Liver (tissue), 3 donors: ENCODE measurements around the gene ELMO2.

Experiments
- RAD21 ChIP-seq, 2 donors: IDR thresholded peaks; 2 replicates each; pipeline ENCODE4 v1.6.1; 2016; ENCODE audit warnings: antibody characterized with exemption in 2 of 2, mild to moderate bottlenecking in 2 of 2
- SP1 ChIP-seq: IDR thresholded peaks from 2 replicates; pipeline ENCODE4 v1.6.1; 2018; ENCODE audit warnings: antibody characterized with exemption, mild to moderate bottlenecking
- TAF1 ChIP-seq: conservative IDR thresholded peaks from 2 replicates; pipeline ENCODE4 v1.6.1; 2016; ENCODE audit warnings: antibody characterized with exemption, mild to moderate bottlenecking
- YY1 ChIP-seq: IDR thresholded peaks from 2 replicates; pipeline ENCODE4 v1.6.1; 2016; ENCODE audit warnings: antibody characterized with exemption, mild to moderate bottlenecking
- TF ChIP-seq, protein P1 (sequence below): IDR thresholded peaks from 2 replicates; pipeline ENCODE4 v1.6.1; 2016; ENCODE audit warnings: antibody characterized with exemption
- TF ChIP-seq, protein P2 (sequence below): fragments of 150-350 bp; IDR thresholded peaks from 2 replicates; pipeline ENCODE4 v1.5.1; 2017; ENCODE audit warnings: improper control_type of control experiment, low read depth, low read length; ENCODE audit not compliant: missing input control
- TF ChIP-seq, protein P3 (sequence below): IDR thresholded peaks from 2 replicates; pipeline ENCODE4 v1.6.1; 2016; ENCODE audit warnings: antibody characterized with exemption, mild to moderate bottlenecking
- TF ChIP-seq, protein P4 (sequence below): IDR thresholded peaks from 2 replicates; pipeline ENCODE4 v1.6.1; 2016; ENCODE audit warnings: antibody characterized with exemption
- donor health status: healthy.
- donor health status: healthy.

DNA sequence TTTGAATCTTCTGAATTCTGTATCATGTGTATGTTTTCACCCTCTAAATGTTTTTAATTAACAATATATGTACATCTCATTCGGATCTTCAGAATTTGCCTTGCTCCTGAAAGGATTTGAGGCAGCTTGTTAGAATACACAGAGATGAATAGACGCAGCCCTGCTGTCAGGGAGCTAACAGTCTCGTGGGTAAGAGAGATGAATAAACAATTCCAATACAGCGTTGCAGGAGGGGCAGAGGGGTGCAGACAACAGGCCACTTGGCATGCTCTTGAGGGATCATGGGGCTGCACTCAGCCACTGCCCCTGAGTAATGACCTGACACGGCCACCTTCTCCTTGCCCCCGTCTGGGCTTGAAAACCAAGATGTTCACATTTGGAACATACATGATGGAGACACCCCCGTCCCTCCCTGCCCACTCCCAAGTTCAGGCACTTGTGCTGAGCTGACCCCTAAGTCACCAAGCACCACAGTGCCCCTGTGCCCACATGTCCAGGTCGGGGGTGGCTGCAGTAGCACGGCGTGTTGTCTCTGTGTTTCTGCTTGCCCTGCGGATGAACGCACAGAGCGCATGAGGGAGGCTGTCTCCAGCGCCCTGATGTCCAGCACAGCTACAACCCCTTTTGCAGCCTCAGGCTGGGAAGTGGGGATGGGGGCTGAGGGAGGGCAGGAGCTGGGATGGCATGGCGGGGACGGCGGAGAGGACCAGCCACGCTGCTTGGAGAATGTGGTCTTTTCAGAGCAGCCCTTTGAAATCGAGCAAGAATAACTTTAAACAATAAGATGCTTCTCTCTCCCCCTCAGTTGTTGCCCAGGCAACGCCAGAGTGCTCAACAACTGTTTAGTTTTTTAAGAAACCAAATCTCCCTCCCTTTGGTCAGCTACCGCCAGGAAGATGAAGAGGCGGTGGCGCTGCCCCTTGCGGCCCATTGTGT is 65.1 kb downstream of the ELMO2 start:
- TF ChIP-seq, protein P1, sequence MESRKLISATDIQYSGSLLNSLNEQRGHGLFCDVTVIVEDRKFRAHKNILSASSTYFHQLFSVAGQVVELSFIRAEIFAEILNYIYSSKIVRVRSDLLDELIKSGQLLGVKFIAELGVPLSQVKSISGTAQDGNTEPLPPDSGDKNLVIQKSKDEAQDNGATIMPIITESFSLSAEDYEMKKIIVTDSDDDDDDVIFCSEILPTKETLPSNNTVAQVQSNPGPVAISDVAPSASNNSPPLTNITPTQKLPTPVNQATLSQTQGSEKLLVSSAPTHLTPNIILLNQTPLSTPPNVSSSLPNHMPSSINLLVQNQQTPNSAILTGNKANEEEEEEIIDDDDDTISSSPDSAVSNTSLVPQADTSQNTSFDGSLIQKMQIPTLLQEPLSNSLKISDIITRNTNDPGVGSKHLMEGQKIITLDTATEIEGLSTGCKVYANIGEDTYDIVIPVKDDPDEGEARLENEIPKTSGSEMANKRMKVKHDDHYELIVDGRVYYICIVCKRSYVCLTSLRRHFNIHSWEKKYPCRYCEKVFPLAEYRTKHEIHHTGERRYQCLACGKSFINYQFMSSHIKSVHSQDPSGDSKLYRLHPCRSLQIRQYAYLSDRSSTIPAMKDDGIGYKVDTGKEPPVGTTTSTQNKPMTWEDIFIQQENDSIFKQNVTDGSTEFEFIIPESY = no peak
- TF ChIP-seq, protein P2, sequence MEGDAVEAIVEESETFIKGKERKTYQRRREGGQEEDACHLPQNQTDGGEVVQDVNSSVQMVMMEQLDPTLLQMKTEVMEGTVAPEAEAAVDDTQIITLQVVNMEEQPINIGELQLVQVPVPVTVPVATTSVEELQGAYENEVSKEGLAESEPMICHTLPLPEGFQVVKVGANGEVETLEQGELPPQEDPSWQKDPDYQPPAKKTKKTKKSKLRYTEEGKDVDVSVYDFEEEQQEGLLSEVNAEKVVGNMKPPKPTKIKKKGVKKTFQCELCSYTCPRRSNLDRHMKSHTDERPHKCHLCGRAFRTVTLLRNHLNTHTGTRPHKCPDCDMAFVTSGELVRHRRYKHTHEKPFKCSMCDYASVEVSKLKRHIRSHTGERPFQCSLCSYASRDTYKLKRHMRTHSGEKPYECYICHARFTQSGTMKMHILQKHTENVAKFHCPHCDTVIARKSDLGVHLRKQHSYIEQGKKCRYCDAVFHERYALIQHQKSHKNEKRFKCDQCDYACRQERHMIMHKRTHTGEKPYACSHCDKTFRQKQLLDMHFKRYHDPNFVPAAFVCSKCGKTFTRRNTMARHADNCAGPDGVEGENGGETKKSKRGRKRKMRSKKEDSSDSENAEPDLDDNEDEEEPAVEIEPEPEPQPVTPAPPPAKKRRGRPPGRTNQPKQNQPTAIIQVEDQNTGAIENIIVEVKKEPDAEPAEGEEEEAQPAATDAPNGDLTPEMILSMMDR = no peak
- TF ChIP-seq, protein P3, sequence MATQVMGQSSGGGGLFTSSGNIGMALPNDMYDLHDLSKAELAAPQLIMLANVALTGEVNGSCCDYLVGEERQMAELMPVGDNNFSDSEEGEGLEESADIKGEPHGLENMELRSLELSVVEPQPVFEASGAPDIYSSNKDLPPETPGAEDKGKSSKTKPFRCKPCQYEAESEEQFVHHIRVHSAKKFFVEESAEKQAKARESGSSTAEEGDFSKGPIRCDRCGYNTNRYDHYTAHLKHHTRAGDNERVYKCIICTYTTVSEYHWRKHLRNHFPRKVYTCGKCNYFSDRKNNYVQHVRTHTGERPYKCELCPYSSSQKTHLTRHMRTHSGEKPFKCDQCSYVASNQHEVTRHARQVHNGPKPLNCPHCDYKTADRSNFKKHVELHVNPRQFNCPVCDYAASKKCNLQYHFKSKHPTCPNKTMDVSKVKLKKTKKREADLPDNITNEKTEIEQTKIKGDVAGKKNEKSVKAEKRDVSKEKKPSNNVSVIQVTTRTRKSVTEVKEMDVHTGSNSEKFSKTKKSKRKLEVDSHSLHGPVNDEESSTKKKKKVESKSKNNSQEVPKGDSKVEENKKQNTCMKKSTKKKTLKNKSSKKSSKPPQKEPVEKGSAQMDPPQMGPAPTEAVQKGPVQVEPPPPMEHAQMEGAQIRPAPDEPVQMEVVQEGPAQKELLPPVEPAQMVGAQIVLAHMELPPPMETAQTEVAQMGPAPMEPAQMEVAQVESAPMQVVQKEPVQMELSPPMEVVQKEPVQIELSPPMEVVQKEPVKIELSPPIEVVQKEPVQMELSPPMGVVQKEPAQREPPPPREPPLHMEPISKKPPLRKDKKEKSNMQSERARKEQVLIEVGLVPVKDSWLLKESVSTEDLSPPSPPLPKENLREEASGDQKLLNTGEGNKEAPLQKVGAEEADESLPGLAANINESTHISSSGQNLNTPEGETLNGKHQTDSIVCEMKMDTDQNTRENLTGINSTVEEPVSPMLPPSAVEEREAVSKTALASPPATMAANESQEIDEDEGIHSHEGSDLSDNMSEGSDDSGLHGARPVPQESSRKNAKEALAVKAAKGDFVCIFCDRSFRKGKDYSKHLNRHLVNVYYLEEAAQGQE = no peak
- TF ChIP-seq TAF1 (no peak), RAD21 (IDR thresholded peaks at IDR 0.05) (no peak), SP1 (no peak), YY1 (no peak)
- TF ChIP-seq, protein P4, sequence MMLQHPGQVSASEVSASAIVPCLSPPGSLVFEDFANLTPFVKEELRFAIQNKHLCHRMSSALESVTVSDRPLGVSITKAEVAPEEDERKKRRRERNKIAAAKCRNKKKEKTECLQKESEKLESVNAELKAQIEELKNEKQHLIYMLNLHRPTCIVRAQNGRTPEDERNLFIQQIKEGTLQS = no peak
